Ovary (tissue), 9 donors: ENCODE measurements around the gene STX16. TPM values are rescaled to one million over a fixed set of nuclear protein-coding genes. Genes with fewer than 3 reads are reported as not detected.

ENCODE experiments used
- DNase-seq, 5 donors: peaks; one replicate each; pipeline ENCODE4 v3.0.0-alpha.2; 2019 to 2020
- H3K27ac ChIP-seq, 2 donors: fragments of 200-600 bp; one replicate each; pipeline versions ENCODE4 v1.5.1 to v1.8.0; 2019 to 2022
- H3K27me3 ChIP-seq: fragments of 200-600 bp; one replicate; pipeline ENCODE4 v1.8.0; 2022
- H3K36me3 ChIP-seq: fragments of 200-600 bp; sonication (generic); one replicate; pipeline ENCODE4 v1.5.1; 2019
- H3K4me1 ChIP-seq: one replicate; pipeline ENCODE4 v1.8.1; 2013; ENCODE audit warnings: mild to moderate bottlenecking, moderate library complexity; ENCODE audit not compliant: insufficient read depth
- H3K4me3 ChIP-seq: fragments of 200-600 bp; sonication (generic); one replicate; pipeline ENCODE4 v1.5.1; 2017
- H3K9me3 ChIP-seq, 2 donors: fragments of 200-600 bp in 1 of 2; sonication (generic) in 1 of 2; one replicate each; pipeline versions ENCODE4 v1.5.1 to v1.8.1; 2013 to 2019; ENCODE audit warnings: mild to moderate bottlenecking in 1 of 2, moderate library complexity in 1 of 2
- EP300 ChIP-seq: sonication (generic); formaldehyde crosslinking; IDR thresholded peaks from one replicate; pipeline ENCODE4 v1.6.1; 2017; ENCODE audit warnings: antibody characterized with exemption
- POLR2A ChIP-seq: fragments of 450-650 bp; IDR thresholded peaks from one replicate; pipeline ENCODE4 v1.6.1; 2017; ENCODE audit warnings: antibody characterized with exemption, mild to moderate bottlenecking, moderate library complexity
- WGBS, 3 donors: extraction: QIAGEN DNeasy Blood & Tissue Kit in 1 of 3; methylation state at CpG; one replicate each; pipeline versions ENCODE4 v1.1.5 to v1.1.7; 2013 to 2017; 5-methylcytosine and 5-hydroxymethylcytosine counted together
- intact Hi-C, 4 donors: fragments of 100-400 bp; cut with DNase I; formaldehyde crosslinking; loops; one replicate each; pipeline versions ENCODE4 v1.11.0 to v1.15.1; 2022 to 2023
- polyA plus RNA-seq, 2 donors: library from polyadenylated mRNA; stranded (reverse); fragments of 200-250 nt in 1 of 2; fragments of 350-450 nt in 1 of 2; fragmentation: Illumina TruSeq in 1 of 2; extraction: RNeasy Lipid Tissue Mini Kit (QIAGEN cat#74804) in 1 of 2; gene quantifications; one replicate each; pipeline ENCODE4 v1.2.3, GENCODE V29; 2013 to 2014
- total RNA-seq, 7 donors: library from RNA; depleted of rRNA in 2 of 7; stranded (reverse); fragments of >200 nt in 2 of 7; fragmentation: NEBNext Ultra II Directional in 3 of 7; extraction: Animal tissue kit (Norgen Biotek cat#: 25700) in 3 of 7; gene quantifications; one replicate each; pipeline versions ENCODE4 v1.1.0 to v1.2.4, GENCODE V29; 2016 to 2023
- TF ChIP-seq, protein P1 (sequence below), 3 donors: fragments of 450-650 bp in 2 of 3; fragments of 200-600 bp in 1 of 3; IDR thresholded peaks; one replicate each; pipeline versions ENCODE4 v1.5.1 to v1.8.0; 2016 to 2022; ENCODE audit warnings: antibody characterized with exemption in 3 of 3, mild to moderate bottlenecking in 1 of 3
- donor health status: DM: no; HTN: no; CAD: no; lungs with moderate emphysema.
- donor health status: DM: no; HTN: no; CAD: no.
- donor health status: Bipolar disorder and iron deficiency.
- donor health status: DM: yes; HTN: yes; CAD: no.
- donor health status: DM: no; HTN: no; CAD: no.
- donor health status: DM: yes; HTN: yes; CAD: no.

STX16 gene
- total and polyA plus RNA-seq, 9 donors: 31.9 to 55.8 (median 46.5) TPM

DNA sequence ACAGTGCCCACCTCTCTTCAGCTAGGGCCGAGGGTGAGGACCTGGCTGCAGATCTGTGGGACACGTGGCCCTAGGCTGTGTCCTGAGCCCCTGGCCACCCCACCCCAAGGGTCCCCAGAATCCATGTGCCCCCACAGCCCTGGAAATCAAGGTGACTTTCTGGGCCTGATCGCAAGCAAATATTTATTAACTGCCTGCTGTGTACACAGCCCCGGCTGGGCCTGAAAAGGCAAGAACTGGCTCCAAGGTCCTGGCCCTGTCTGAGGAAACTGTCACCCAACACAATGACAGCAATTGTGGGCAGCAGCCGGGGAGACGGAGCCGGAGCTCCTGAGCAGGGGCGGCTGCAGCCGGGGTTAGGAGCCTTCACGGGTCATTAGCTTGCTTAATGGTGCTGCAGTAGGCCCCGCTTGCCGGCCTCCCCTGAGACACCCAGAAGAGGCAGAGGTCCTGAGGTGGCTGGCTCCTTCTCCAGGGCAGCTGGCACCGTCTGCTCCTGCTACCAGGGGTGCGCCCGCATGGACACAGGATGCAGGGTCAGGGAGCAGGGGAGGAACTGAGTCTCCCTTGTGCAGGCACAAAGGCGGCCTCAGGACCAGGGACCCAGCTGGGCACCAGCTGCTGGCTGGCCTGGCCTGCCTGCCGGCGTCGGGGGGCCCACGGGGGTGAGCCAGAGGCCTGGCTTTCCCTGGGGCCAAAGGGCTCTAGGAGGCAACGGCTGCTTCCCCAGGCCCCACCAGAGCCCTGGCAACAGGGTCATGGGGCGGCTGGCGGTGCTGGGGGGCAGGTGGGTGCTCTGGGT, 65.6 kb downstream of the STX16 start:
- Histone ChIP-seq H3K36me3 (no peaks in the 10 kb centered on the region), H3K4me1 (no peaks in the 10 kb centered on the region), H3K9me3 (no peaks in the 10 kb centered on the region), H3K27me3 (no peaks in the 10 kb centered on the region), H3K27ac (no peak overlapping the region), H3K4me3 (no peak overlapping the region)
- peak in 4 of 5 donors; percentile 6 to 35 (median 12) for DNase-seq
- TF ChIP-seq, protein P1, sequence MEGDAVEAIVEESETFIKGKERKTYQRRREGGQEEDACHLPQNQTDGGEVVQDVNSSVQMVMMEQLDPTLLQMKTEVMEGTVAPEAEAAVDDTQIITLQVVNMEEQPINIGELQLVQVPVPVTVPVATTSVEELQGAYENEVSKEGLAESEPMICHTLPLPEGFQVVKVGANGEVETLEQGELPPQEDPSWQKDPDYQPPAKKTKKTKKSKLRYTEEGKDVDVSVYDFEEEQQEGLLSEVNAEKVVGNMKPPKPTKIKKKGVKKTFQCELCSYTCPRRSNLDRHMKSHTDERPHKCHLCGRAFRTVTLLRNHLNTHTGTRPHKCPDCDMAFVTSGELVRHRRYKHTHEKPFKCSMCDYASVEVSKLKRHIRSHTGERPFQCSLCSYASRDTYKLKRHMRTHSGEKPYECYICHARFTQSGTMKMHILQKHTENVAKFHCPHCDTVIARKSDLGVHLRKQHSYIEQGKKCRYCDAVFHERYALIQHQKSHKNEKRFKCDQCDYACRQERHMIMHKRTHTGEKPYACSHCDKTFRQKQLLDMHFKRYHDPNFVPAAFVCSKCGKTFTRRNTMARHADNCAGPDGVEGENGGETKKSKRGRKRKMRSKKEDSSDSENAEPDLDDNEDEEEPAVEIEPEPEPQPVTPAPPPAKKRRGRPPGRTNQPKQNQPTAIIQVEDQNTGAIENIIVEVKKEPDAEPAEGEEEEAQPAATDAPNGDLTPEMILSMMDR (IDR thresholded peaks at IDR 0.05): no peak
- no peak for TF ChIP-seq POLR2A
- TF ChIP-seq EP300: no peak
- WGBS, 3 donors: 38 to 60% (median 51%) methylated on average over 20 to 23 of the region's 23 CpGs
- intact Hi-C loops: no loop called here

DNA sequence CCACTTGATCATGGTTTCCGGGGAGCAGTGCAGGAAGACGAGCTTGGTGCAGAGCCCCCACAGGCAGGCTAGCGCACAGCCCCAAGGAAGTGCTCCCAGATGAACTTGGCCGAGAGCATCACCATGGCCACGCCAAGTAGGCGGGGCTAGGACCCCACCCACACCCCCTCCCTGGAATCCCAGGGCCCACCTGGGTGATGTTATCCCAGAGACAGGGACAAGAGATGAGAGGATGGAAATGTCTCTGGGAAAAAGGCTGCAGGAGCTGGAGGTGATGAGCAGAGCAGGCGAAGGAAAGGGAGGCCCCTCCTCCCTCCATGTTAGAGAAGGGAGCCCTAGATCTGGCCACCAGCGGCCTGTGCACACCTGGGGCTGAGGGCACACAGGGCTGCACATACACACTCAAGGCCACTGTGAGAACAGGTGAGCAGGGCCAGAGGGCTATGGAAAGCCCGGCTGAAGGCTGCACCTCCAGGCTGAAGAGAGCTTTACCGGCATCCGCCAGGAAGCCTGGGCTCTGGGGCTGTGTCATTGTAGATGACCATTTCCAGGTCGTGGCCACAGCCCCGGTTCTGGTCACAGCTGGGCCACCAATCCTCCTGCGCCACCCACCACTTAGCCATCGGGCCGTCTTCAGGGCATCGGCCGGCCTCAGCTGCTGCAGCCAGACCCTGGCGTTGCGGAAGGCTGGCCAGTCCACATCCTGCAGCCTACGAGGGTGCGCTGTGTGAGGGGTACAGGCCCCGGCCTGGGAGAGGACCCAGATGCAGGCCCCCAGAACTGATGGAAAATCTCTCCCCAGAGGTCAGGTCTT, 66.4 kb downstream of the STX16 start:
- Histone ChIP-seq H3K9me3 (no peaks in the 10 kb centered on the region), H3K4me3 (no peak overlapping the region), H3K27ac (no peak overlapping the region), H3K27me3 (no peaks in the 10 kb centered on the region), H3K4me1 (no peaks in the 10 kb centered on the region), H3K36me3 (no peaks in the 10 kb centered on the region)
- DNase-seq: peak in 3 of 5 donors; percentile 7 to 30 (median 17)
- WGBS, 3 donors: 72 to 80% (median 76%) methylated on average over 23 of the region's 23 CpGs
- intact Hi-C loops: no loop called here
- TF ChIP-seq POLR2A (no peak), EP300 (no peak)
- TF ChIP-seq, protein P1 (IDR thresholded peaks at IDR 0.05): no peak

DNA sequence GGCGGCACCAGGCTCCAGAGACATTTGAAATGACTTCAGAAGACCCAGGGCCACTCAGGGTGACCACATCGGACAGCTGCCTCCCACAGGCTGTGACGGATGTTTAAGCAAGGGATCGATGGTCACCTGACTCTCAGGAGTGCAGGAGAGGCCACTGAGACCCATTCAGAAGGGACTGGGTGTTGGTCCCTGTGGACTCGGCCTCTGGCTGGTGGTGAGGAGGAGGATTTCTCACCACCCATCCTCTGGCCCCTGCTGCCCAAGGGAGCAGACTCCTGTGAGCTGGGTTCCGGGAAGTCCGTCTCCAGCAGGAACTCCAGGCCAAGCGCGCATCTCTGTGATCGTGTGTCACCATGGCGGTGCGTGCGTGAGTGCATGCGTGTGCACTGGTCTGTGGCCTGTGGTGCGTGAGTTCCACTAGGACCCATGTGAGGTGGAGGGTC, 67.1 kb downstream of the STX16 start:
- Histone ChIP-seq H3K27me3 (no peaks in the 10 kb centered on the region), H3K36me3 (no peaks in the 10 kb centered on the region), H3K27ac (no peak overlapping the region), H3K9me3 (no peaks in the 10 kb centered on the region), H3K4me1 (no peaks in the 10 kb centered on the region), H3K4me3 (no peak overlapping the region)
- peak in 3 of 5 donors; percentile 4 to 30 (median 11) for DNase-seq
- 81 to 89% (median 89%) methylated on average over 15 of the region's 15 CpGs for WGBS, 3 donors
- intact Hi-C loops: no loop called here
- TF ChIP-seq, protein P1 (IDR thresholded peaks at IDR 0.05): no peak

DNA sequence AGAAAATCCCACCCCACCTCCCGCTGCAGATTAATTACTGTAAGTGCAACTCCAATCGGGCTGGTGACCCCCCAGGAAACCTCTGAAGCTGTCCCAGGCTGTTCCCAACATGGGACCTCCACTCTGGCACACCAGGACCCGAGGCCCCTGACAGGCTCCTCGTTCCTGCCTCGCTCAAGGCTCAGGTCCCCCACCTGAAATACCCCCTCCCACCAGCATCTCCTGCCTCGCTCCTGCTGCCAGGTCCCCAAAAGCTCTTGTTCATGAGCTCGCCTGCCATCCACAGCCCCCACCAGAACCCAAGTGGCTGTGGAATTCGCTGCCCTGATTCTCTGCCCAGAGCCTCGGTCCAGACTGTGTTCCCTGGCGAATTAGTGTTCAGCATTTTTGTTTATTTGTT, 67.6 kb downstream of the STX16 start:
- H3K4me1 ChIP-seq: no peaks in the 10 kb centered on the region
- H3K27me3 ChIP-seq: no peaks in the 10 kb centered on the region
- no peak overlapping the region for H3K4me3 ChIP-seq
- no peak overlapping the region for H3K27ac ChIP-seq
- intact Hi-C loops: no loop called here
- peak in 2 of 5 donors; percentile 5 to 9 for DNase-seq
- H3K9me3 ChIP-seq: no peaks in the 10 kb centered on the region
- TF ChIP-seq, protein P1 (IDR thresholded peaks at IDR 0.05): no peak
- no peak for TF ChIP-seq EP300
- WGBS, 3 donors: 63 to 75% (median 67%) methylated on average over 10 of the region's 10 CpGs
- H3K36me3 ChIP-seq: no peaks in the 10 kb centered on the region
